Aorta (tissue), 5 donors: ENCODE measurements around the gene EIPR1. TPM values are rescaled to one million over a fixed set of nuclear protein-coding genes. Genes with fewer than 3 reads are reported as not detected.

Experiments used
- ATAC-seq: fragments of 200-7000 bp; cut with Tn5 transposase; one replicate; pipeline ENCODE4 v1.9.1; 2022; ENCODE audit warnings: moderate library complexity; ENCODE audit not compliant: low FRiP score
- DNase-seq, 2 donors: peaks; one replicate each; pipeline ENCODE4 v3.0.0-alpha.2; 2020
- H3K27ac ChIP-seq, 2 donors: one replicate each; pipeline ENCODE4 v1.5.1; 2013; ENCODE audit warnings: low read length in 2 of 2, mild to moderate bottlenecking in 2 of 2, moderate library complexity in 2 of 2, control low read depth in 1 of 2, inconsistent platforms in 1 of 2, low read depth in 1 of 2
- H3K27me3 ChIP-seq, 2 donors: one replicate each; pipeline ENCODE4 v1.6.1; 2013; ENCODE audit warnings: control low read depth in 1 of 2, low read length in 1 of 2, mild to moderate bottlenecking in 1 of 2, moderate library complexity in 1 of 2; ENCODE audit not compliant: insufficient read depth in 2 of 2, control insufficient read depth in 1 of 2
- H3K36me3 ChIP-seq, 2 donors: one replicate each; pipeline ENCODE4 v1.6.1; 2013; ENCODE audit warnings: control low read depth in 1 of 2, low read length in 1 of 2, mild to moderate bottlenecking in 1 of 2; ENCODE audit not compliant: insufficient read depth in 2 of 2, control insufficient read depth in 1 of 2
- H3K4me1 ChIP-seq, 2 donors: one replicate each; pipeline ENCODE4 v1.6.1; 2013; ENCODE audit warnings: low read length in 2 of 2, control low read depth in 1 of 2, mild to moderate bottlenecking in 1 of 2, moderate library complexity in 1 of 2; ENCODE audit not compliant: insufficient read depth in 2 of 2, control insufficient read depth in 1 of 2
- H3K4me3 ChIP-seq, 2 donors: one replicate each; pipeline ENCODE4 v1.5.1; 2013; ENCODE audit warnings: low read length in 2 of 2, control low read depth in 1 of 2, mild to moderate bottlenecking in 1 of 2
- H3K9me3 ChIP-seq: one replicate; pipeline ENCODE4 v1.6.1; 2013; ENCODE audit warnings: mild to moderate bottlenecking, low read length; ENCODE audit not compliant: control insufficient read depth
- WGBS, 2 donors: extraction: QIAGEN DNeasy Blood & Tissue Kit; methylation state at CpG; one replicate each; pipeline ENCODE4 v1.1.7; 2013; 5-methylcytosine and 5-hydroxymethylcytosine counted together
- intact Hi-C, 2 donors: fragments of 100-400 bp; cut with DNase I; formaldehyde crosslinking; loops; one replicate each; pipeline versions ENCODE4 v1.14.2 to v1.15.0; 2022
- polyA plus RNA-seq, 2 donors: library from polyadenylated mRNA; stranded (reverse); fragments of 200-250 nt; gene quantifications; one replicate each; pipeline ENCODE4 v1.2.3, GENCODE V29; 2013
- total RNA-seq, 2 donors: library from RNA; stranded (reverse); fragmentation: NEBNext Ultra II Directional; extraction: Animal tissue kit (Norgen Biotek cat#: 25700); gene quantifications; one replicate each; pipeline ENCODE4 v1.2.1, GENCODE V29; 2021
- donor health status: healthy with polysubstance abuse.
- donor health status: Bipolar disorder and iron deficiency.
- donor health status: DM: no; HTN: no; CAD: no.
- donor health status: DM: no; HTN: no; CAD: no.
- donor health status: DM: yes; HTN: yes; CAD: no.

EIPR1 gene
- total and polyA plus RNA-seq, 4 donors, result 9.7 to 13.7 (median 10.0) TPM

GRCh38 chr2:3177891-3178577 lies 199.6 kb downstream of the EIPR1 start:
- no peak for ATAC-seq
- H3K9me3 ChIP-seq, result no peaks in the 10 kb centered on the region
- 93% methylated on average over 10 of the region's 10 CpGs for WGBS, 2 donors
- intact Hi-C loops, result no loop called here
- H3K4me3 ChIP-seq, result no peak overlapping the region
- no peaks in the 10 kb centered on the region for H3K36me3 ChIP-seq
- H3K27ac ChIP-seq, result no peak overlapping the region
- DNase-seq, result no peak
- H3K27me3 ChIP-seq, result no peaks in the 10 kb centered on the region
- H3K4me1 ChIP-seq, result no peaks in the 10 kb centered on the region

GRCh38 chr2:3176869-3177255 lies 200.8 kb downstream of the EIPR1 start:
- Histone ChIP-seq H3K36me3 (peaks cover 0 to under 1% of the 10 kb centered on the region in 2 donors), H3K9me3 (no peaks in the 10 kb centered on the region), H3K4me3 (no peak overlapping the region), H3K27me3 (no peaks in the 10 kb centered on the region), H3K4me1 (no peaks in the 10 kb centered on the region), H3K27ac (no peak overlapping the region)
- peak in 1 of 2 donors; percentile 69 for DNase-seq
- WGBS, 2 donors, result 96 to 97% methylated on average over 25 of the region's 25 CpGs
- intact Hi-C loops, result no loop called here
- ATAC-seq, result no peak

- no peak overlapping the region for H3K27ac ChIP-seq
- H3K27me3 ChIP-seq, result no peaks in the 10 kb centered on the region
- WGBS, 2 donors, result 92 to 94% methylated on average over 21 to 23 of the region's 23 CpGs
- DNase-seq (peak in 1 of 2 donors; percentile 39), ATAC-seq (no peak)
- H3K4me1 ChIP-seq, result no peaks in the 10 kb centered on the region
- H3K9me3 ChIP-seq, result no peaks in the 10 kb centered on the region
- intact Hi-C loops, result no loop called here
- H3K4me3 ChIP-seq, result no peak overlapping the region
- H3K36me3 ChIP-seq, result peaks cover 0 to 2% of the 10 kb centered on the region in 2 donors
Measured at GRCh38 chr2:3176071-3176868, 201.3 kb downstream of the EIPR1 start.

- Histone ChIP-seq H3K4me3 (no peak overlapping the region), H3K9me3 (no peaks in the 10 kb centered on the region), H3K36me3 (peaks cover 0 to 2% of the 10 kb centered on the region in 2 donors), H3K27ac (no peak overlapping the region), H3K4me1 (no peaks in the 10 kb centered on the region), H3K27me3 (no peaks in the 10 kb centered on the region)
- intact Hi-C loops, result no loop called here
- ATAC-seq (no peak), DNase-seq (no peak)
- WGBS, 2 donors, result 95 to 96% methylated on average over 5 of the region's 5 CpGs
Measured at GRCh38 chr2:3175568-3175955, 202.1 kb downstream of the EIPR1 start.

- peaks cover 0 to 2% of the 10 kb centered on the region in 2 donors for H3K36me3 ChIP-seq
- 94% methylated on average over 26 of the region's 26 CpGs for WGBS, 2 donors
Measured at GRCh38 chr2:3174626-3175567, 202.7 kb downstream of the EIPR1 start.

GRCh38 chr2:3173031-3173430 lies 204.6 kb downstream of the EIPR1 start:
- DNase-seq (no peak), ATAC-seq (no peak)
- Histone ChIP-seq H3K27ac (no peak overlapping the region), H3K4me3 (no peak overlapping the region), H3K4me1 (no peaks in the 10 kb centered on the region), H3K9me3 (no peaks in the 10 kb centered on the region), H3K36me3 (peaks cover 0 to 2% of the 10 kb centered on the region in 2 donors), H3K27me3 (no peaks in the 10 kb centered on the region)
- WGBS, 2 donors, result 90 to 92% methylated on average over 14 of the region's 14 CpGs
- intact Hi-C loops, result no loop called here

More at GRCh38 chr2:3174626-3175567, 202.7 kb downstream of the EIPR1 start:
- no peak for DNase-seq
- Histone ChIP-seq H3K4me1 (no peaks in the 10 kb centered on the region), H3K9me3 (no peaks in the 10 kb centered on the region), H3K27me3 (no peaks in the 10 kb centered on the region), H3K27ac (no peak overlapping the region), H3K4me3 (no peak overlapping the region)
- intact Hi-C loops, result no loop called here
- ATAC-seq, result no peak

- Histone ChIP-seq H3K4me1 (no peaks in the 10 kb centered on the region), H3K4me3 (no peak overlapping the region), H3K27me3 (no peaks in the 10 kb centered on the region), H3K27ac (no peak overlapping the region), H3K36me3 (peaks cover 0 to 2% of the 10 kb centered on the region in 2 donors), H3K9me3 (no peaks in the 10 kb centered on the region)
- intact Hi-C loops, result no loop called here
- whole genome bisulfite sequencing, 2 donors, result 91 to 93% methylated on average over 18 of the region's 18 CpGs
- ATAC-seq, result no peak
- DNase-seq, result no peak
Measured at GRCh38 chr2:3172265-3172935, 205.2 kb downstream of the EIPR1 start.
